ENCODE measurements around the gene SLC49A3. TPM values are rescaled to one million over a fixed set of nuclear protein-coding genes. Genes with fewer than 3 reads are reported as not detected.

SLC49A3 gene
- total RNA-seq, 2 experiments from 2014 or later: 0.23 TPM; not detected in 1

- Mint-ChIP-seq H3K4me3 (peak overlapping the region; percentile 81), H3K4me1 (ENCODE audit: low read depth) (peaks cover 21% of the 10 kb centered on the region), H3K36me3 (ENCODE audit: low read depth) (peaks cover 7% of the 10 kb centered on the region), H3K9me3 (no peaks in the 10 kb centered on the region), H3K27me3 (no peaks in the 10 kb centered on the region), H3K27ac (peak overlapping the region; percentile 88)
- ATAC-seq (no peak), DNase-seq (no peak)
- intact Hi-C loops (cut with micrococcal nuclease): no loop called here
- ChIA-PET CTCF (interaction anchor here (0.9 to 3.2 kb wide), 3 partner anchors 12 to 78 kb away, joined by 3 to 7 read pairs (median 3); no protein-coding TSS in a partner anchor), POLR2A (interaction anchor here (0.7 to 4.6 kb wide), 2 partner anchors 9 to 42 kb away, joined by 3 to 34 read pairs; partner anchors contain the start of genes ATP5ME and MYL5)
- TF ChIP-seq CTCF (IDR thresholded peaks at IDR 0.05): no peak
Measured at GRCh38 chr4:664713-665231, 24.2 kb downstream of the SLC49A3 start.

GRCh38 chr4:663438-664428, 25.2 kb downstream of the SLC49A3 start:
- ATAC-seq (peak; percentile 85), DNase-seq (peak; percentile 89)
- ChIA-PET POLR2A (interaction anchor here (0.7 to 4.6 kb wide), 5 partner anchors 10 to 346 kb away, joined by 3 to 34 read pairs (median 3); partner anchors contain the start of genes ATP5ME and MYL5), CTCF (interaction anchor here (0.9 to 3.2 kb wide), 3 partner anchors 10 to 79 kb away, joined by 3 to 7 read pairs (median 3); partner anchors contain the start of gene ATP5ME)
- no peak for TF ChIP-seq CTCF (IDR thresholded peaks at IDR 0.05)
- peak overlapping the region; percentile 88 for H3K27ac Mint-ChIP-seq
- peaks cover 21% of the 10 kb centered on the region for H3K4me1 Mint-ChIP-seq (ENCODE audit: low read depth)
- H3K4me3 Mint-ChIP-seq: peak overlapping the region; percentile 81
- peaks cover 8% of the 10 kb centered on the region for H3K36me3 Mint-ChIP-seq (ENCODE audit: low read depth)
- intact Hi-C loops (cut with micrococcal nuclease): no loop called here
- H3K9me3 Mint-ChIP-seq: no peaks in the 10 kb centered on the region
- H3K27me3 Mint-ChIP-seq: no peaks in the 10 kb centered on the region

- CTCF ChIA-PET: no interaction called here
- POLR2A ChIA-PET: interaction anchor here (1.2 to 4.6 kb wide), 3 partner anchors 11 to 154 kb away, joined by 3 to 34 read pairs (median 4); partner anchors contain the start of genes ATP5ME and MYL5
- peak overlapping the region; percentile 82 for H3K27ac Mint-ChIP-seq
Measured at GRCh38 chr4:663046-663437, 25.9 kb downstream of the SLC49A3 start.

GRCh38 chr4:661881-662761, 26.8 kb downstream of the SLC49A3 start:
- no peaks in the 10 kb centered on the region for H3K27me3 Mint-ChIP-seq
- H3K27ac Mint-ChIP-seq: no peak overlapping the region
- no peak for ATAC-seq
- H3K4me1 Mint-ChIP-seq (ENCODE audit: low read depth): peaks cover 21% of the 10 kb centered on the region
- DNase-seq: no peak
- H3K9me3 Mint-ChIP-seq: no peaks in the 10 kb centered on the region
- H3K36me3 Mint-ChIP-seq (ENCODE audit: low read depth): peaks cover 8% of the 10 kb centered on the region
- intact Hi-C loops (cut with micrococcal nuclease): no loop called here
- TF ChIP-seq CTCF (IDR thresholded peaks at IDR 0.05): no peak
- ChIA-PET POLR2A (interaction anchor here (1.2 to 4.6 kb wide), 2 partner anchors 12 to 154 kb away, joined by 3 to 34 read pairs; partner anchors contain the start of genes ATP5ME and MYL5), CTCF (no interaction called here)
- H3K4me3 Mint-ChIP-seq: peak overlapping the region; percentile 81

More at GRCh38 chr4:663046-663437, 25.9 kb downstream of the SLC49A3 start:
- Mint-ChIP-seq H3K4me3 (peak overlapping the region; percentile 81), H3K27me3 (no peaks in the 10 kb centered on the region), H3K36me3 (ENCODE audit: low read depth) (peaks cover 8% of the 10 kb centered on the region), H3K4me1 (ENCODE audit: low read depth) (peaks cover 21% of the 10 kb centered on the region), H3K9me3 (no peaks in the 10 kb centered on the region)
- DNase-seq (no peak), ATAC-seq (peak; percentile 4)
- no peak for TF ChIP-seq CTCF (IDR thresholded peaks at IDR 0.05)
- intact Hi-C loops (cut with micrococcal nuclease): no loop called here

Data from activated CD8-positive, alpha-beta T cell treated with anti-CD3 and anti-CD28 coated beads for 36 hours (primary cell).